Measurements from ENCODE around the gene ATP10B. TPM values are rescaled to one million over a fixed set of nuclear protein-coding genes. Genes with fewer than 3 reads are reported as not detected.

Gene ATP10B
- total RNA-seq, 1 experiment from 2014 or later: not detected

- Histone ChIP-seq H3K27ac (ENCODE audit: low read length) (no peak overlapping the region), H3K27me3 (ENCODE audit: control insufficient read depth, insufficient read depth, low read length) (no peaks in the 10 kb centered on the region), H3K4me1 (ENCODE audit: control insufficient read depth, insufficient read depth, low read length) (no peaks in the 10 kb centered on the region), H3K36me3 (ENCODE audit: control insufficient read depth, insufficient read depth, low read length) (no peaks in the 10 kb centered on the region), H3K9me3 (ENCODE audit: control insufficient read depth, insufficient read depth, low read depth, low read length) (no peaks in the 10 kb centered on the region), H3K4me3 (ENCODE audit: low read depth in 2 of 2, low read length in 2 of 2) (no peak overlapping the region)
- BruUV-seq (replicated peaks): no TSS peak
- in situ Hi-C loops (cut with HindIII; ENCODE audit: low pct_unique_long_range_greater_than_20kb, low sequenced_read_pairs): no loop called here
- POLR2A ChIA-PET: no interaction called here
- CTCF ChIA-PET: no interaction called here
- TF ChIP-seq TCF7L2 (IDR thresholded peaks at IDR 0.05; ENCODE audit: low read depth, low read length) (no peak), SIN3A (IDR thresholded peaks at IDR 0.05; ENCODE audit: borderline replicate concordance, insufficient read depth, low read depth, low read length) (no peak), REST (IDR thresholded peaks at IDR 0.05; ENCODE audit: insufficient read depth in 1 of 2, low read depth in 2 of 2, low read length in 1 of 2) (no peak), POLR2AphosphoS5 (IDR thresholded peaks at IDR 0.05; ENCODE audit: low read depth, low read length) (no peak), CTCF (IDR thresholded peaks at IDR 0.05) (no peak)
- DNase-seq (ENCODE audit: low read depth, low spot score) (no peak), ATAC-seq (no peak)
- intact Hi-C loops (cut with micrococcal nuclease; ENCODE audit: unreplicated experiment): no loop called here
Observed at GRCh38 chr5:160555971-160556631, 295.9 kb downstream of the ATP10B start.

- Histone ChIP-seq H3K36me3 (ENCODE audit: control insufficient read depth, insufficient read depth, low read length) (no peaks in the 10 kb centered on the region), H3K27ac (ENCODE audit: low read length) (no peak overlapping the region), H3K9me3 (ENCODE audit: control insufficient read depth, insufficient read depth, low read depth, low read length) (no peaks in the 10 kb centered on the region), H3K4me1 (ENCODE audit: control insufficient read depth, insufficient read depth, low read length) (no peaks in the 10 kb centered on the region), H3K27me3 (ENCODE audit: control insufficient read depth, insufficient read depth, low read length) (no peaks in the 10 kb centered on the region), H3K4me3 (ENCODE audit: low read depth in 2 of 2, low read length in 2 of 2) (no peak overlapping the region)
- in situ Hi-C loops (cut with HindIII; ENCODE audit: low pct_unique_long_range_greater_than_20kb, low sequenced_read_pairs) (no loop called here), intact Hi-C loops (cut with micrococcal nuclease; ENCODE audit: unreplicated experiment) (no loop called here)
- ATAC-seq (no peak), DNase-seq (ENCODE audit: low read depth, low spot score) (no peak)
- ChIA-PET POLR2A (no interaction called here), CTCF (no interaction called here)
- TF ChIP-seq POLR2AphosphoS5 (IDR thresholded peaks at IDR 0.05; ENCODE audit: low read depth, low read length): no peak
- TF ChIP-seq REST (IDR thresholded peaks at IDR 0.05; ENCODE audit: insufficient read depth in 1 of 2, low read depth in 2 of 2, low read length in 1 of 2): no peak
- TF ChIP-seq CTCF (IDR thresholded peaks at IDR 0.05): no peak
- TF ChIP-seq SIN3A (IDR thresholded peaks at IDR 0.05; ENCODE audit: borderline replicate concordance, insufficient read depth, low read depth, low read length): no peak
- TF ChIP-seq TCF7L2 (IDR thresholded peaks at IDR 0.05; ENCODE audit: low read depth, low read length): no peak
- BruUV-seq (replicated peaks): no TSS peak
Observed at GRCh38 chr5:160555581-160555970, 296.4 kb downstream of the ATP10B start.
